ENCODE measurements around the gene STK35. TPM values are rescaled to one million over a fixed set of nuclear protein-coding genes. Genes with fewer than 3 reads are reported as not detected.

The STK35 gene
- total RNA-seq (2016; rRNA removed; fragmentation: Illumina TruSeq; extraction: Trizol) = 29.8 and 34.9 TPM in 2 replicates
- total RNA-seq (2016; cell fraction: cytosol; rRNA removed; fragmentation: Illumina TruSeq; extraction: Trizol; ENCODE audit: low read depth) = 13.7 and 15.4 TPM in 2 replicates
- total RNA-seq (2016; cell fraction: insoluble cytoplasmic fraction; rRNA removed; fragmentation: Illumina TruSeq; extraction: Trizol) = 30.2 and 30.4 TPM in 2 replicates
- total RNA-seq (2016; cell fraction: membrane; rRNA removed; fragmentation: Illumina TruSeq; extraction: Trizol) = 27.3 and 27.9 TPM in 2 replicates
- 24.3 and 27.8 TPM in 2 replicates for total RNA-seq (2016; cell fraction: nucleus; rRNA removed; fragmentation: Illumina TruSeq; extraction: Trizol)
- 26.5 and 27.4 TPM in 2 replicates for polyA plus RNA-seq (2011; rRNA removed)
- 24.8 and 26.8 TPM in 2 replicates for polyA plus RNA-seq (2011; cell fraction: cytosol; rRNA removed)
- polyA plus RNA-seq (2011; cell fraction: nucleus; rRNA removed) = 42.3 and 48.0 TPM in 2 replicates
- polyA plus RNA-seq (2012) = 16.4 and 17.0 TPM in 2 replicates
- 1.8 and 1.9 TPM in 2 replicates for polyA plus RNA-seq (2016; cell fraction: cytosol; fragmentation: Illumina TruSeq; extraction: Trizol; ENCODE audit: low read depth)
- polyA plus RNA-seq (2016; cell fraction: insoluble cytoplasmic fraction; fragmentation: Illumina TruSeq; extraction: Trizol; ENCODE audit: low read depth) = 23.6 and 32.2 TPM in 2 replicates
- polyA plus RNA-seq (2016; cell fraction: membrane; fragmentation: Illumina TruSeq; extraction: Trizol; ENCODE audit: low read depth) = 11.0 and 12.3 TPM in 2 replicates
- 38.0 and 38.6 TPM in 2 replicates for polyA plus RNA-seq (2016; cell fraction: nucleus; fragmentation: Illumina TruSeq; extraction: Trizol; ENCODE audit: insufficient read depth, low read depth)
- 14.2 and 74.6 TPM in 2 replicates for polyA minus RNA-seq (2011; rRNA and poly(A)+ RNA removed; ENCODE audit: low replicate concordance)
- 24.6 and 25.4 TPM in 2 replicates for polyA minus RNA-seq (2011; cell fraction: cytosol; rRNA and poly(A)+ RNA removed)
- polyA minus RNA-seq (2011; cell fraction: nucleus; rRNA and poly(A)+ RNA removed) = 34.6 and 38.4 TPM in 2 replicates
- percentile 95 among the genes with signal in this experiment for Bru-seq, nascent RNA
- percentile 94 among the genes with signal in this experiment for BruChase-seq, experiment 1, labeled RNA remaining after a 6-hour chase
- BruChase-seq, experiment 2, labeled RNA remaining after a 2-hour chase = percentile 96 among the genes with signal in this experiment
- long read RNA-seq, experiment 1, partial matches to known transcripts = 0 of 17 reads
- long read RNA-seq, experiment 1, other reads (novel, unspliced or antisense) = 17 of 17 reads
- long read RNA-seq, experiment 2, full-length matches to known transcripts = 2 of 50 reads
- long read RNA-seq, experiment 2, partial matches to known transcripts = 5 of 50 reads
- long read RNA-seq, experiment 2, other reads (novel, unspliced or antisense) = 43 of 50 reads

DNA sequence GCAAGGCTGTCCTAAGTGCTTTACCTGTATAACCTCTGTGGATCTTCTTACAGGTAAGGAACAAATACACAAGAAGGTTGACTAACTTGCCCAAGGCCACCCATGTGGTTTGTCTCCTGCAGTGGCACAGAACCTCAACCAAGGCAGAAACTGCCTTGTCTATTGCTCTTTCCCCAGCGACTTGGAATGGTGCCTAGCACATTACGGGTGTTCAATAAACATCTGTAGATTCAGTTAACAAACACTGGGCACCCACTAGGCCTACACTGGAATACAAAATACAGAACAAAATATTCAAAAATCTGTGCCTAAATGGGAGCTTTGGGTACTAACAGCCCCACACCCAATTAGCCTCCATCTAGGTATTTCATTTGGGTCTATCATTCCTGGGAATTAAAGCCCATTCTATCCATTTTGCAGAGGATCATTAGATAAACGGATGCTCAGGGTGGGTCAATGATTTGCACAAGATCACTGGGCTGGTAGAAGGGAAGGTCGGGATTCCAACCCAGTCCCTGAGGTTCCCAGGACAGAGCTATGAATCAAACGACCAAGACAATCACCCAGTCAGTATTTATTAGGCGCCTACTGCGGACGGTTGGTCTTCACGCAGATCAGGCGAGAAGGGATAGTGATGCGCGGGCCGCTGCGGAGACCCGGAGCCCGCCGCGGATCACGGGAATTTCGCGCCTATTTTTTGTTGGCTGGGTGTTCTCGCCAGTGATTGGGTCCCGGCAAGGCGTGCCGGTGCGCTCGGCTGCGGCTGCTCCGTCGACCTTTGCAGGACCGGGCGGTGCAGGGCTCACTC lies at the start of gene STK35:
Gene STK35 (plus strand): TSS at position 771 of the 808 bp plus-strand sequence. CDS start 55 bp downstream, outside the sequence.
- H3K4me3 ChIP-seq (replicated peaks in 1 of 3; ENCODE audit: insufficient read depth in 1 of 3, low read depth in 2 of 3, low read length in 3 of 3) = peak within 1 kb of the TSS; percentile 71 to 96 (median 74)
- H3K4me2 ChIP-seq (ENCODE audit: low read depth, low read length) = peak within 1 kb of the TSS; percentile 99
- peak; percentile 86 for ATAC-seq
- peaks cover 33% of the 10 kb centered on the region for H3K79me2 ChIP-seq (ENCODE audit: insufficient read depth, low read length)
- ChIA-PET POLR2A (interaction anchor here (0.9 to 1.0 kb wide), 2 partner anchors 24 to 35 kb away, joined by 3 read pairs; no protein-coding TSS in a partner anchor), CTCF (ENCODE audit: low intra/inter-chr PET ratio, low total read pairs) (no interaction called here)
- H2AFZ ChIP-seq (ENCODE audit: low read length) = peak within 1 kb of the TSS; percentile 93
- peaks cover 30% of the 10 kb centered on the region for H4K20me1 ChIP-seq (ENCODE audit: insufficient read depth, low read length)
- intact Hi-C loops (cut with micrococcal nuclease; ENCODE audit: unreplicated experiment) = loop anchor here (2.0 kb wide), 1 partner anchor 34 kb away; no protein-coding TSS in a partner anchor
- H3K9ac ChIP-seq (ENCODE audit: insufficient read depth, low read depth, low read length) = peak within 1 kb of the TSS; percentile 97
- DNase-seq (ENCODE audit: low spot score) = no peak
- peak within 1 kb of the TSS; percentile 100 for H3K27ac ChIP-seq (ENCODE audit: extremely low read length, insufficient read depth, low read length)
- in situ Hi-C loops (cut with HindIII; ENCODE audit: extremely low pct_ligation_motif_present, low pct_unique_long_range_greater_than_20kb) = no loop called here
- H3K9me3 ChIP-seq (ENCODE audit: low read length) = no peaks in the 10 kb centered on the region
- no TSS peak for BruUV-seq (replicated peaks)
- H3K4me1 ChIP-seq (ENCODE audit: insufficient read depth, low read length) = peaks cover 43% of the 10 kb centered on the region
- no peaks in the 10 kb centered on the region; a peak in 1 of 5 replicates for H3K27me3 ChIP-seq (ENCODE audit: control insufficient read depth in 1 of 2, insufficient read depth in 2 of 2, low read length in 2 of 2)
- peaks cover 5 to 13% of the 10 kb centered on the region in 2 experiments for H3K36me3 ChIP-seq (replicated peaks in 1 of 2; ENCODE audit: control insufficient read depth in 1 of 2, insufficient read depth in 2 of 2, low read length in 2 of 2)
- WGBS (ENCODE audit: low lambda C conversion rate) = under 1% methylated on average over 30 of the region's 32 CpGs
- no peak for FAIRE-seq
- TF ChIP-seq NCOR1 (IDR thresholded peaks at IDR 0.05; ENCODE audit: borderline replicate concordance, low read length) (no peak), ZBTB34 (CRISPR knock-in tag; IDR thresholded peaks at IDR 0.05) (peak; percentile 78; the same call in 1 of the 2 replicates), GZF1 (CRISPR knock-in tag; IDR thresholded peaks at IDR 0.05) (no peak), FOXM1 (CRISPR knock-in tag; IDR thresholded peaks at IDR 0.05) (peak; percentile 37), KAT7 (CRISPR knock-in tag; IDR thresholded peaks at IDR 0.05; ENCODE audit: borderline replicate concordance) (no peak), ZNF367 (CRISPR knock-in tag; IDR thresholded peaks at IDR 0.05; ENCODE audit: borderline replicate concordance) (no peak), ONECUT2 (CRISPR knock-in tag; IDR thresholded peaks at IDR 0.05) (no peak), ZNF3 (CRISPR knock-in tag; IDR thresholded peaks at IDR 0.05) (no peak), STAG1 (CRISPR knock-in tag; IDR thresholded peaks at IDR 0.05) (no peak; the same call in 1 of the 2 replicates), NFIB (CRISPR knock-in tag; IDR thresholded peaks at IDR 0.05; ENCODE audit: borderline replicate concordance) (no peak), ZNF263 (CRISPR knock-in tag; IDR thresholded peaks at IDR 0.05) (no peak), ZSCAN21 (CRISPR knock-in tag; IDR thresholded peaks at IDR 0.05; ENCODE audit: borderline replicate concordance) (no peak; the same call in 1 of the 2 replicates), MYNN (CRISPR knock-in tag; IDR thresholded peaks at IDR 0.05; ENCODE audit: low read depth) (no peak), SNAPC2 (CRISPR knock-in tag; IDR thresholded peaks at IDR 0.05) (peak; percentile 62; the same call in 1 of the 2 replicates), ZNF160 (CRISPR knock-in tag; IDR thresholded peaks at IDR 0.05) (no peak), ZNF326 (CRISPR knock-in tag; IDR thresholded peaks at IDR 0.05; ENCODE audit: borderline replicate concordance) (no peak)
- TF ChIP-seq, protein P1, sequence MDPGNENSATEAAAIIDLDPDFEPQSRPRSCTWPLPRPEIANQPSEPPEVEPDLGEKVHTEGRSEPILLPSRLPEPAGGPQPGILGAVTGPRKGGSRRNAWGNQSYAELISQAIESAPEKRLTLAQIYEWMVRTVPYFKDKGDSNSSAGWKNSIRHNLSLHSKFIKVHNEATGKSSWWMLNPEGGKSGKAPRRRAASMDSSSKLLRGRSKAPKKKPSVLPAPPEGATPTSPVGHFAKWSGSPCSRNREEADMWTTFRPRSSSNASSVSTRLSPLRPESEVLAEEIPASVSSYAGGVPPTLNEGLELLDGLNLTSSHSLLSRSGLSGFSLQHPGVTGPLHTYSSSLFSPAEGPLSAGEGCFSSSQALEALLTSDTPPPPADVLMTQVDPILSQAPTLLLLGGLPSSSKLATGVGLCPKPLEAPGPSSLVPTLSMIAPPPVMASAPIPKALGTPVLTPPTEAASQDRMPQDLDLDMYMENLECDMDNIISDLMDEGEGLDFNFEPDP (CRISPR knock-in tag; conservative IDR thresholded peaks at IDR 0.05) = peak; percentile 88; the same call in 1 of the 2 replicates

All from HepG2 (cell line).